NCI-H1092 (cell line): ENCODE measurements around the gene DOK7.

ENCODE experiments used
- DNase-seq: peaks from one replicate; lab custom pipeline; 2025; lab: John Stamatoyannopoulos, UW

Gene DOK7

GRCh38 chr4:3462790-3463415, at the start of gene DOK7:
DOK7 (plus strand) TSS chr4:3463306; CDS start chr4:3463376, 70 bp downstream.
- DNase-seq: no peak

- no peak for DNase-seq
Measured at GRCh38 chr4:3413675-3414420, 49.3 kb upstream of the DOK7 start.

GRCh38 chr4:3414421-3415279, 48.5 kb upstream of the DOK7 start:
- no peak for DNase-seq

- no peak for DNase-seq
Measured at GRCh38 chr4:3415471-3416141, 47.5 kb upstream of the DOK7 start.

GRCh38 chr4:3416270-3416669, 46.8 kb upstream of the DOK7 start:
- DNase-seq: no peak

GRCh38 chr4:3416821-3417221, 46.3 kb upstream of the DOK7 start:
- DNase-seq: no peak

- DNase-seq: no peak
Measured at GRCh38 chr4:3417448-3417847, 45.7 kb upstream of the DOK7 start.

- DNase-seq: no peak
Measured at GRCh38 chr4:3418029-3418762, 44.9 kb upstream of the DOK7 start.

- DNase-seq: no peak
Measured at GRCh38 chr4:3419836-3420605, 43.1 kb upstream of the DOK7 start.

- no peak for DNase-seq
Measured at GRCh38 chr4:3420606-3420955, 42.5 kb upstream of the DOK7 start.

GRCh38 chr4:3420956-3421355, 42.1 kb upstream of the DOK7 start:
- no peak for DNase-seq

GRCh38 chr4:3421470-3421869, 41.6 kb upstream of the DOK7 start:
- DNase-seq: no peak

GRCh38 chr4:3422241-3422801, 40.8 kb upstream of the DOK7 start:
- no peak for DNase-seq

- no peak for DNase-seq
Measured at GRCh38 chr4:3422808-3423297, 40.3 kb upstream of the DOK7 start.

- DNase-seq: no peak
Measured at GRCh38 chr4:3423406-3423805, 39.7 kb upstream of the DOK7 start.

- no peak for DNase-seq
Measured at GRCh38 chr4:3423952-3424351, 39.2 kb upstream of the DOK7 start.

- DNase-seq: no peak
Measured at GRCh38 chr4:3424522-3425095, 38.5 kb upstream of the DOK7 start.

- no peak for DNase-seq
Measured at GRCh38 chr4:3426465-3427133, 36.5 kb upstream of the DOK7 start.

GRCh38 chr4:3427134-3427476, 36.0 kb upstream of the DOK7 start:
- no peak for DNase-seq
